Germinal center (tissue), 1 donor: ENCODE measurements around the gene TNPO1.
A peak's percentile ranks its signal among the peaks of the same experiment; 100 is the strongest.

Experiments used
- DNase-seq: peaks from one replicate; pipeline ENCODE4 v3.0.0; 2012; ENCODE audit warnings: mixed read lengths, low spot score

Gene TNPO1

DNA sequence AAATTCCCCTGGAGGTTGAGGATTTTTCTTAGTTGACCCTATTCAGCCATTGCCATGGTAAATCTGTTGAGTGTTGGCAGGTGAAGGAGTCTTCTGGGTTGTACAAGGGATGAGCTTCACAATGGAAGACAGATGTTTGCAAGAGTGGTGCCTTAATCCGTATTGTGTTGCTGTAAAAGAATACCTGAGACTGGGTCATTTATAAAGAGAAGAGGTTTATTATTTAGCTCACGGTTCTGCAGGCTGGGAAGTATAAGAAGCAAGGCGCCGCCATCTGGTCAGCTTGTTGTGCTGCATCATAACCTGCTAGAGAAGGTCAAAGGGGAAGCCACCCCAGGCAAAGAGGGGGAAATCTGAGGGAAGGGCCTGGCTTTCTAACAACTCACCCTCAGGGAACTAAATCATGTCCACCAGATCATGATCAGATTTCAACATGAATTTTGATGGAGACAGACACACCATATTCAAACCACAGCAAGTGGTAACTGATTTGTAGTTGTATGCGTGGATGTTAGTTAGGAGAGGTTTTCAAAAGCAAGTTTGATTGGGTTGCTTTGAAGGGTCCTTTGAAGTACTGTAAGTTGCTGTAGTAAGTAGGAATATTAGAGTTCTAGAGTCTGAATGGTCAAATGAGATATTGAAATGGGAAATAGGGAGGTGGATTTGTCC is 2.5 kb downstream of the TNPO1 start:
- peak; percentile 61 for DNase-seq

DNA sequence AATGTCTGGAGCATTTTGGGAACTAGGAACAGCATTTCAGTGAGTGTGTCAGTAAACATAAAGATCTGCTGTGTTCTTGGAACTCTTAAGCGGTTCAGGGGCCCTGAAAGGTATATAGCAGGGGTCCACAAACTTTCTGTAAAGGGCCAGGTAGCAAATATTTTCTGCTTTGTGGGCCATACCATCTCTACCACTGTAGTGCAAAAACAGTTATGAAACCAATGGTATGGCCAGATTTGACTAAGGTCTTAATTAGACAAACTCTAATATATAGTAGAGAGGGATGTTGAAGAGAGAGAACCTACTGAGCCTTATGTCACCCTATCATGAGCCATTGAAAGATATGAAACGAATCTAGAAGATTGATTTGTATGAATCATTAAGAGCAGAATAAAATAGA is 5.3 kb downstream of the TNPO1 start:
- DNase-seq: no peak

- no peak for DNase-seq
These were observed 6.5 kb downstream of the TNPO1 start for GRCh38 chr5:72822944-72823343.

- DNase-seq: no peak
These were observed 13.2 kb downstream of the TNPO1 start for GRCh38 chr5:72829707-72830106.

- DNase-seq: no peak
These were observed 13.9 kb downstream of the TNPO1 start for GRCh38 chr5:72830362-72830761.

GRCh38 chr5:72831685-72832084 is 15.2 kb downstream of the TNPO1 start:
- DNase-seq: no peak

GRCh38 chr5:72834924-72835323 is 18.5 kb downstream of the TNPO1 start:
- DNase-seq: no peak

DNA sequence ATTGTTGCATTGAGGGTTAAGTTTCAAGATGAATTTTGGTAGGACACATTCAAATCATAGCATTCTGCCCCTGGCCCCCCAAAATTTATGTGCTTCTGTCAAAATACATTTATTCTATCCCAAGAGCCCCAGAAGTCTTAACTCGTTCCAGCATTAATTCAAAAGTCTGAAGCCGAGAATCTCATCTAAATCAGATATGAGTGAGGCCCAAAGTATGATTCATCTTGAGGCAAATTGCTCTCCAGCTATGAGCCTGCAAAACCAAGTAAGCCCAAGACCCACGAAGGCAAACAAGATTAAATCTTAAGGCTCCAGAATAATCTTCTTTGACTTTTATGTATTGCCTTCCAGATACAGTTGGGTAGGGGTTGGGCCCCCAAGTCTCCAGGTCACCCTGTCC is 19.2 kb downstream of the TNPO1 start:
- no peak for DNase-seq

GRCh38 chr5:72836810-72837209 is 20.3 kb downstream of the TNPO1 start:
- no peak for DNase-seq

- DNase-seq: no peak
These were observed 21.1 kb downstream of the TNPO1 start for GRCh38 chr5:72837524-72838096.

- no peak for DNase-seq
These were observed 23.6 kb downstream of the TNPO1 start for GRCh38 chr5:72840041-72840440.

- DNase-seq: no peak
These were observed 25.5 kb downstream of the TNPO1 start for GRCh38 chr5:72841756-72842535.

DNA sequence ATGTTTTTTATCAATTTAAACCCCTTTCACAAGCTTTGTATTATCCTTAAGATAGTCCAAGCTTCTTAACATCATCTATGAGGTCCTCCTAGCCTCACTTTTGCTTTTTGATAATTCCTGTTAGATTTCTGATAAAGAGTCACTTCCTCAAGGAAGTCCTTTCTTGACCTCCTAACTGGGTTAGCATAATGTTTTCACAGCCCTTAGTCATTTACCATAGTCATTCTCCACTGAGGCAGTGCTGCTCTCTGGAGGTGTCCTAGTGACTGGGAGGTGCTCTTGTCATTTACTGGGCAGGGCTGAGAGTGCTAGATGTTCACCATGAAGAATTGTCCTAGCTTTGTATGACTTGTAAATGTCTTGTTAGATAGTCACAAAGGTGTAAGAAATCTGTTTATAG is 26.4 kb downstream of the TNPO1 start:
- DNase-seq: no peak

GRCh38 chr5:72844218-72844603 is 27.8 kb downstream of the TNPO1 start:
- no peak for DNase-seq

DNA sequence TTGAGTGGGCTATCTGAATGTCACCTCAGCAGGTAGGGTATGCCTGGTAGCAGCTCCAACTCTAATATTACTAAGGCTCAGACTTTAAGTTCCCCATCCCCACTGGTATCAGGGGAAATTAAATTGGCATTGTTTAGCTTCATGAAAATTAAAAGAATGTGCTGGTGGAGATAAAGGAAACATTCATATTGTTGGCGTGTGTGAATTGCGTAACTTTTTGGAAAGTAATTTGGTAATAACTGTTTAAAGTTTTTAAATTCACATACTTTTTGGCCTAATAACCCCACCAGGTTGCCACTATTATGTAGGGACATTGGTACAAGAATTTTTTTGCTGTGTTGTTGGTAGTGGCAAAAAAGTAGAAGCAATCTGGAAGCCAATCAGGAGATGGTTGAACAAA is 29.4 kb downstream of the TNPO1 start:
- DNase-seq: no peak

GRCh38 chr5:72846483-72846882 is 30.0 kb downstream of the TNPO1 start:
- DNase-seq: no peak

- no peak for DNase-seq
These were observed 31.0 kb downstream of the TNPO1 start for GRCh38 chr5:72847439-72847838.

DNA sequence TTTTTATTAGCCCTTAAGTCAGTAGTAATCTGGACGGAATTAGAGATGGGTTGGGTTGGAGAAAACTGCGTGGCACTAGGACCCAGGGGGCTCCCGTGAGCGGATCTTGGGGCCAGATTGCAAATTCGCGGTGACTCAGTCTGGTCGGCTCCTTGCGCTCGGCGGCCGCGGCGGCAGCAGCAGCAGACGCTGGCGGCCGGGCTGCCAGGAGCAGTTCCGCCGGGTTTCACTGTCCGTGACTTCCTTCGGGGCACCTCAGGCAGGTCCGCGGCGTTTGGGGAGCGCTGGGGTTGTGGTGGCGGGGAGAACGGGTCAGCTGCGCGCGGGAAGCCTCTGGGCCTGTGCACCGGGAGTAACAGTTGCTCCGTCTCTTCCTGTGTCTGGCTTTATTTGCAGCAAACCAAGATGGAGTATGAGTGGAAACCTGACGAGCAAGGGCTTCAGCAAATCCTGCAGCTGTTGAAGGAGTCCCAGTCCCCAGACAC is 31.6 kb downstream of the TNPO1 start:
- peak; percentile 76 for DNase-seq

DNA sequence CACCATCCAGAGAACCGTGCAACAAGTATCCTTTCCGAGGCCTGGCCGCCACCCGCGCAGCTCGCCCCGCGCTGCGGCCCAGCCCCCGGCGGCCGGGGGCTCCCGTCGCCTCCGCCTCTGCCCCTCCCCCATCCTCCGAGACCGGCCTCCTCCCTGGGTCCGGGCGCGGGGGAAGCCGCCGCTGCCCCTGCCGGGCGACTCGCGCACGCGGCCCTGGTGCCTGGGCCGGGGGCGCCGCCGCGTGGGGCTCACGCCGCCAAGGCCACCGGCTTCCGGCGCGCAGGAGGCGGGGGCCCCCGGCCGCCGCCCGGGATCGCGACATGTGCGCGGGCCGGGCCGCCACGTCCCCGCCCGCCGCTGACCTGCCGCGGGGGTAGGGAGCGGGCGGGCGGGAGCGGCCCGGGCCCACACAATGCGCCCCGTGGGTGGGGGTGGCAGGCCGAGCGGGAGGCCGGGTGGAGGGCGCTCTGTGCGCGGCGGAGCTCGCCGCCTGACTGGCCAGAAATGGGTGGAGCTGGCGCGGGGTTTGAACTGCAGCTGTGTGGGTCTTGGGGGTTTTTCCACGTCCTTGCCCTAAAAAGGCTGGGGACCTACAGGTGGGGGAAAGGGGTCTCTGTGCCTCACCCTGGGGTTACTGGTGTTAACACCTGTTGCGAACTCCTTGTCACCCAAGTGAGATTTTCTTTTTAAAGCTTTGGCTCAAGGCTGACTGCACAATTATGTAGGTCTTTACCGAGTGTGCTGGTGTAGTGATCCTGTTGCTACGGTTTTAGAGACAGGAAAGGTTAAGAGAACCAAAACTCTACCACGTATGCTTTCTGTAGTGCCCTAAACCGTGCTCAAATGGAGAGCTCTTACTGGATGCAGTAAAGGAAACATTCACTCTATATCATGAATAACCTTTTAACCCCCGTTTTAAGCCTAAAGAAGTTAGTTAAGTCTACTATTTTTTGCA is 32.3 kb downstream of the TNPO1 start:
- DNase-seq: peak; percentile 74

GRCh38 chr5:72849546-72849945 is 33.1 kb downstream of the TNPO1 start:
- DNase-seq: no peak

DNA sequence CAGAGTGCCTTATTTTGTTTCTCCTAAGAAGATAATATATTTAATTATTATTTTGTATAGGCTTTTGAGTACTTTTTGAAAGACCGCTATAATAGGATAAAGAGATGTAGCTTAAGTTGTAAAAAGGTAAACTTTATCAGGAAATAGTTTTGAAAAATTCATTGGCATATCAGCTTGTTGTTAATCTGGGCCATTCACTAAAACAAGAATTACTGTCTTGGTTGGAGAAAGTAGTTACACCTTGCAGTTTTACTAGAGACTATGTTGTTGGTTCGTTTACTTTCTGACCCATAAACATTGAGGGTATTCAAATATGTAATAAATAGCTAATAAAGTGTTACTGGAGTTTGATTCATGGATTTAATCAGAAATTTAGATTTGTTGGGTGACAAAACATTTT is 33.7 kb downstream of the TNPO1 start:
- no peak for DNase-seq

GRCh38 chr5:72852356-72852755 is 35.9 kb downstream of the TNPO1 start:
- no peak for DNase-seq
